Activated B cell treated with CpG ODN at 0.5 μM for 24 hours (primary cell): ENCODE data around the gene BPGM. TPM values are rescaled to one million over a fixed set of nuclear protein-coding genes. Genes with fewer than 3 reads are reported as not detected.

Experiments used
- ATAC-seq: fragments of 200-7000 bp; cut with Tn5 transposase; one replicate; pipeline ENCODE4 v1.10.0; 2021; ENCODE audit warnings: low read depth, mild to moderate bottlenecking, moderate library complexity
- CTCF ChIA-PET: fragments of 350-600 bp; sonication (Branson Sonifier 250); formaldehyde crosslinking; loops from one replicate; lab custom pipeline; 2021; ENCODE audit warnings: antibody characterized with exemption; lab: Charles Lee
- POLR2A ChIA-PET: fragments of 350-600 bp; sonication (Branson Sonifier 250); formaldehyde crosslinking; loops from one replicate; lab custom pipeline; 2021; ENCODE audit warnings: antibody characterized with exemption; lab: Charles Lee
- DNase-seq: peaks from one replicate; pipeline ENCODE4 v3.0.0; 2022
- H3K27ac Mint-ChIP-seq: one replicate; pipeline ENCODE4 v1.8.0; 2020; ENCODE audit warnings: mixed read lengths
- H3K27me3 Mint-ChIP-seq: one replicate; pipeline ENCODE4 v1.8.0; 2021; ENCODE audit warnings: mixed read lengths
- H3K36me3 Mint-ChIP-seq: one replicate; pipeline ENCODE4 v1.8.0; 2021; ENCODE audit warnings: low read depth, mixed read lengths
- H3K4me1 Mint-ChIP-seq: one replicate; pipeline ENCODE4 v1.8.0; 2021; ENCODE audit warnings: mixed read lengths
- H3K4me3 Mint-ChIP-seq: one replicate; pipeline ENCODE4 v1.8.0; 2020; ENCODE audit warnings: mild to moderate bottlenecking, mixed read lengths
- H3K9me3 Mint-ChIP-seq: one replicate; pipeline ENCODE4 v1.8.0; 2020; ENCODE audit warnings: mixed read lengths
- intact Hi-C: fragments of 100-400 bp; cut with micrococcal nuclease; formaldehyde crosslinking; loops from one replicate; pipeline ENCODE4 v1.15.1; 2024
- total RNA-seq: library from RNA; stranded (reverse); gene quantifications from 2 replicates; pipeline ENCODE4 v1.2.3, GENCODE V29; 2022
- TF ChIP-seq, protein P1 (sequence below): fragments of 200-600 bp; IDR thresholded peaks from one replicate; pipeline ENCODE4 v1.8.0; 2022; ENCODE audit warnings: antibody characterized with exemption, mild to moderate bottlenecking

BPGM gene
- total RNA-seq, 1 donor from 2014 or later, result 10.1 TPM

DNA sequence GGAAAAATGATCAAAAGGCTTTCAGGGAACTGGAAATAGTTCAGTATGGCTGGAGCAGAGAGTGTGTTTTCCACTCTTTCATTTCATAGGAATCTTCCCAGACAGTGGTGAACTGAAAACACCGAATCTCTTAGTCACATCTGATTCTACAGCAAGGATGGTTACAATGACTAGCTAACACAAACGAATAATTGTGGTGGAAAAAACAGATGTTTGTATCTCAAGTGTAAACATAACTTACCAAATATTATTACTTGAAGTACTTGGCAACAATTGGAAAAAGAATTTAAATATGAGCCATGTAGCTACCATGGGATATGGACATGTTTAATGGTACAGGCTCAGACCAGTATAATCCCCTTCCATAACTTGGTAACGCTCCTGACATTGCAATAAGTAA is 21.1 kb upstream of the BPGM start:
- TF ChIP-seq, protein P1, sequence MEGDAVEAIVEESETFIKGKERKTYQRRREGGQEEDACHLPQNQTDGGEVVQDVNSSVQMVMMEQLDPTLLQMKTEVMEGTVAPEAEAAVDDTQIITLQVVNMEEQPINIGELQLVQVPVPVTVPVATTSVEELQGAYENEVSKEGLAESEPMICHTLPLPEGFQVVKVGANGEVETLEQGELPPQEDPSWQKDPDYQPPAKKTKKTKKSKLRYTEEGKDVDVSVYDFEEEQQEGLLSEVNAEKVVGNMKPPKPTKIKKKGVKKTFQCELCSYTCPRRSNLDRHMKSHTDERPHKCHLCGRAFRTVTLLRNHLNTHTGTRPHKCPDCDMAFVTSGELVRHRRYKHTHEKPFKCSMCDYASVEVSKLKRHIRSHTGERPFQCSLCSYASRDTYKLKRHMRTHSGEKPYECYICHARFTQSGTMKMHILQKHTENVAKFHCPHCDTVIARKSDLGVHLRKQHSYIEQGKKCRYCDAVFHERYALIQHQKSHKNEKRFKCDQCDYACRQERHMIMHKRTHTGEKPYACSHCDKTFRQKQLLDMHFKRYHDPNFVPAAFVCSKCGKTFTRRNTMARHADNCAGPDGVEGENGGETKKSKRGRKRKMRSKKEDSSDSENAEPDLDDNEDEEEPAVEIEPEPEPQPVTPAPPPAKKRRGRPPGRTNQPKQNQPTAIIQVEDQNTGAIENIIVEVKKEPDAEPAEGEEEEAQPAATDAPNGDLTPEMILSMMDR, result no peak
- POLR2A ChIA-PET, result no interaction called here
- Mint-ChIP-seq H3K4me1 (no peaks in the 10 kb centered on the region), H3K9me3 (no peaks in the 10 kb centered on the region), H3K36me3 (no peaks in the 10 kb centered on the region), H3K4me3 (no peak overlapping the region), H3K27me3 (peaks cover 37% of the 10 kb centered on the region), H3K27ac (no peak overlapping the region)
- intact Hi-C loops, result no loop called here
- CTCF ChIA-PET, result interaction anchor here (1.2 kb wide), 1 partner anchor 17 kb away, joined by 5 read pairs; no protein-coding TSS in a partner anchor
- DNase-seq (no peak), ATAC-seq (no peak)

DNA sequence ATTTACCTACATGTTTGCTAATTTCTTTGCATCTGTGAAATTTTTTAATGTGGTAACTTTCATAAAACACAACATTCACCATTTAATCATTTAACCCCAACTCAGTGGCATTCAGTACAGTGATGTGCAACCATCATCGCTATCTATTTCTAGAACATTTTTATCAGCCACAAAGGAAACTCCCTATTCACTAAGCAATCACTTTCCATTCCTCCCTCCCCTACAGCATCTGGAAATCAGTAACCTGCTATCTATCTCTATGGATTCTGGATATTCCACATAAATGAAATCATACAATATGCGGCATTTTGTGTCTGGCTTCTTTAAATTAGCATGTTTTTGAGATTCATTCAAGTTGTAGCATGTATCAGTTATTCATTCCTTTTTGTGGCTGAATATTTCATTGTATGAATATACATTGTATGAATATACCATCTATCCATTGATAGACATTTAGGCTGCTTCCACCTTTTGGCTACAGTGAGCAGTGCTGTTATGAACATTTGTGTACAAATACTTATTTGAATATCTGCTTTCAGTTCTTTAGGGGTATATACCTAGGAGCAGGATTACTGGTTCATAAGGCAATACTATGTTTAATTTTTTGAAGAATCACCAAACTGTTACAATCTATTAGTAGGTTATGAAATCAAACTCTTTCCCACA is 19.4 kb upstream of the BPGM start:
- ChIA-PET POLR2A (no interaction called here), CTCF (no interaction called here)
- Mint-ChIP-seq H3K27ac (no peak overlapping the region), H3K36me3 (no peaks in the 10 kb centered on the region), H3K27me3 (peaks cover 34% of the 10 kb centered on the region), H3K4me3 (no peak overlapping the region), H3K4me1 (no peaks in the 10 kb centered on the region), H3K9me3 (no peaks in the 10 kb centered on the region)
- intact Hi-C loops, result no loop called here
- no peak for ATAC-seq
- TF ChIP-seq, protein P1, result no peak
- DNase-seq, result no peak

DNA sequence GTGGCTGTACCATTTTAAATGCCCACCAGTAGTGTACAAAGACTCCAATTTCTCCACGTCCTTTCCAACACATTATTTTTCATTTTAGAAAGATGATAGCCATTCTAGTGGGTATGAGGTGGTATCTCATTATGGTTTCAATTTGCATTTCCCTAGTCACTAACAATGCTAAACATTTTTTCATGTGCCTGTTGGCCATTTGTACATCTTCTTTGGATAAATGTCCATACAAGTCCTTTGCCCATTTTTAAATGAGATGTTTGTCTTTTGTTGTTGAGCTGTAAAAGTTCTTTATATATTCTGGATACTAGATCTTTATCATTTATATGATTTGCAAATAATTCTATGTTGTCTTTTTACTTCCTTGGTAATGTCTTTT is 18.9 kb upstream of the BPGM start:
- CTCF ChIA-PET, result interaction anchor here (2.0 kb wide), 1 partner anchor 8 kb away, joined by 4 read pairs; no protein-coding TSS in a partner anchor
- Mint-ChIP-seq H3K36me3 (no peaks in the 10 kb centered on the region), H3K27me3 (peaks cover 33% of the 10 kb centered on the region), H3K4me3 (no peak overlapping the region), H3K27ac (no peak overlapping the region), H3K4me1 (no peaks in the 10 kb centered on the region), H3K9me3 (no peaks in the 10 kb centered on the region)
- no peak for ATAC-seq
- TF ChIP-seq, protein P1, result no peak
- no peak for DNase-seq
- POLR2A ChIA-PET, result no interaction called here
- intact Hi-C loops, result no loop called here

- POLR2A ChIA-PET, result no interaction called here
- H3K4me3 Mint-ChIP-seq, result no peak overlapping the region
- intact Hi-C loops, result no loop called here
- no peaks in the 10 kb centered on the region for H3K4me1 Mint-ChIP-seq
- TF ChIP-seq, protein P1, result no peak
- H3K9me3 Mint-ChIP-seq, result no peaks in the 10 kb centered on the region
- ATAC-seq (no peak), DNase-seq (no peak)
- peaks cover 29% of the 10 kb centered on the region for H3K27me3 Mint-ChIP-seq
- no peak overlapping the region for H3K27ac Mint-ChIP-seq
- no peaks in the 10 kb centered on the region for H3K36me3 Mint-ChIP-seq
- CTCF ChIA-PET, result interaction anchor here (0.6 to 2.0 kb wide), 2 partner anchors 10 to 244 kb away, joined by 3 to 4 read pairs; no protein-coding TSS in a partner anchor
These were observed 17.2 kb upstream of the BPGM start for GRCh38 chr7:134629445-134629844.

DNA sequence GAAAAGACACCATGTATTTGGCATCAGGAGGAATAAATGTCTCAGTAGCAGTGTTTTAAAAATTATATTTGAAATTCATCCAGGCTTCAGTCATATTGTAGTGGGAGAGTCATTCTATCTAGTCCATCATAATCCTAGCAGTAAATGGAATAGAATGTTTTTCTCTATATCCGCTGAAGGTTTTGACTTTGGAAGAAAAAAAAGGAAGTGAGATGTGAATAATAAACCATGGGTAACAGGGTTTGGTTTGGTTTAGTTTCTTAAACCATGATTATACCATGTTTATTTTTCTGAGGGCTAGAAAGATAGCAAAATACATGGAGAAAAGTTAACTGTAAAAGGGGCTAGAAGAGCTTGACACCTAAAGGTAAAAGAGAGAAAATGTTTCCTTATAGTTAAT is 16.4 kb upstream of the BPGM start:
- H3K9me3 Mint-ChIP-seq, result no peaks in the 10 kb centered on the region
- H3K27ac Mint-ChIP-seq, result no peak overlapping the region
- H3K4me1 Mint-ChIP-seq, result no peaks in the 10 kb centered on the region
- H3K36me3 Mint-ChIP-seq, result no peaks in the 10 kb centered on the region
- no peak overlapping the region for H3K4me3 Mint-ChIP-seq
- no peak for ATAC-seq
- intact Hi-C loops, result no loop called here
- POLR2A ChIA-PET, result no interaction called here
- TF ChIP-seq, protein P1, result no peak
- H3K27me3 Mint-ChIP-seq, result peaks cover 23% of the 10 kb centered on the region
- DNase-seq, result no peak
- CTCF ChIA-PET, result interaction anchor here (5.9 to 6.3 kb wide), 3 partner anchors 16 to 324 kb away, joined by 46 to 56 read pairs (median 48); partner anchors contain the start of gene BPGM
